ENCODE results near the gene SCAF8.

The SCAF8 gene

DNA sequence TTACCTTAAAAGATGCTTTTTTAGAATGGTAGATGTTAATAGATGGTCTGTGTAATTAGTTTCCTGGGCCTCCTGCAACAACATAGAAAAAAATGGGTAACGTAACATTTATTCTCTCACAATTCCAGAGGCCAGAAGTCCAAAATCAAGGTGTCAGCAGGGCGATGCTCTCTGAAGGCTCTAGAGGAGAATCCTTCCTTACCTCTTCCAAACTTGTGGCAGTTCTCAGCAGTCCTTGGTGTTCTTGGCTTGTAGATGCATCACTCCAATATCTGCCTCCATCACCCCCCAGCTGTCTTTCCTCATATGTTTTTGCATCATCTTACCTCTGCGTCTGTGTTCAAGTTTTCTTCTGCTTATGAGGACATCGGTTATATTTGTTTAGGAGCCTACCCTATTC is 107.9 kb downstream of the SCAF8 start:
- DNase-seq = no peak

DNA sequence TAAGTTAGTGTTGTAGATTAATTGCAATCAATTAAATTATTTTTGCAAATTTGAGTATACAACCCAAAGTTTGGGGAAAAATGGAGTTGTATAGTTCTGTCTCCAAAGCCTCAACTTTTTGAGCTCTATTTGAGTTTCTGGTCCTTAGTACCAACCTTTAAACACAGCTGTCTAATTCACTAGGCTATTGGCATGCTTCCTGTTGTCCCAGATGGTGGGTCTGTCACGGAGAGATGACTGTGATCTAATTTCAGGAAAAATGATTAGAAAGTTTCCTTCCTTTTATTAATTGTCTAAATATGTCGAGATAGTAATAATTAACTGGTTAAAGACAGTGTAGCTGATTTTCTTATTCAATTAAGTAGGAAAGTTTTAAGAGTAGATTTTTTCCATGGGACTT is 109.6 kb downstream of the SCAF8 start:
- DNase-seq = no peak

DNA sequence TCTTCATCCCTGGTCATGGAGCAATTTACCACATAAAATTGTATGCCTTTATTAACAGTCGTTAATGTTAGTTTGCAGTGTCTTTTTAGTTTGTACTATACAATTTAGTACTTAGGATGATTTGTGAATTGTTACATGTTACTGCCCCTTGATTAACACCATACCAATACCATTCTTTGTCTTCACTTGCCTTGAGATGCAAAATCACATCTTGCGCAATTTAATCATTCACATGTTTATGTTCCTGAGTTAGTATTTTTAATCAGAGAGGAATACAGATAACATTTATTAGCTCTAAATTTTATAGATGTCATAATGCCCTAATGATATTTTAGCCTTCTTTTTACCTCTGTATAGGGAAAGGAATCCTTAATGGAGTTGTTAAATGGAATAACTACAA is 114.1 kb downstream of the SCAF8 start:
- no peak for DNase-seq

DNA sequence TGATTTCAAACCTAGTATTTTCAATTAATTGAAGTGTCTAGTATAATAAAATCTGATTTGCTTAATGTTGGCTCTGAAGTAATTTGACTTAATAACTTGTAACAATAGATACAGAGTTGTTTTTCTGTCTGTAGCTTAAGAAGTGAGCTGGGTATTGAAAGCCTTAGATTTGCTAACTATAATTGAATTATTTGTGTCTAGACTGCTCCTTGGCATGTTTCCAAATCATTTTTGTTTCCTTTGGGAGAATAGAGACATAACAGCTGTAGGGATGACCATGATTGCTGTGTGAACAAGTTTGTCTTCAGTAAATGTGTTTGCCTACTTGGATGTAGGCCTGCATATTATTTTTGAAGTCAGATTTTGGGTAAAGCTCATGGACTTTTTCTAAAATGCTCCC is 115.4 kb downstream of the SCAF8 start:
- no peak for DNase-seq

DNA sequence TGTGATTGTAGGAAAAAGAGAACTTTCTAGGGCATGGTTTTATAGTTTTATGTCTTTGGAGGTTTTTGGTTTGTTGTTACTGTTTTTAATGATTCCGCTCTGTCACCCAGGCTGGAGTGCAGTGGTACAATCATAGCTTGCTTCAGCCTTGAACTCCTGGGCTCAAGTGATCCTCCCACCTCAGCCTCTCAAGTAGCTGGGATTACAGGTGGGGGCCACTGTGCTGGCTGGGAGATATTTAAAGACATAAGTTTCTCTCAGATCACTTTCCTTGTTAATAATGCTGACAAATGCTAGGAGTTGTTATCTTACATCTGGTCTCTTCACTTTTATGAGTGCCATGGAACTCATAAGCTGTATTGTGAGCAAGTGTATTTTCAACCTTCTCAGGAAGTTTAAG is 116.3 kb downstream of the SCAF8 start:
- no peak for DNase-seq

DNA sequence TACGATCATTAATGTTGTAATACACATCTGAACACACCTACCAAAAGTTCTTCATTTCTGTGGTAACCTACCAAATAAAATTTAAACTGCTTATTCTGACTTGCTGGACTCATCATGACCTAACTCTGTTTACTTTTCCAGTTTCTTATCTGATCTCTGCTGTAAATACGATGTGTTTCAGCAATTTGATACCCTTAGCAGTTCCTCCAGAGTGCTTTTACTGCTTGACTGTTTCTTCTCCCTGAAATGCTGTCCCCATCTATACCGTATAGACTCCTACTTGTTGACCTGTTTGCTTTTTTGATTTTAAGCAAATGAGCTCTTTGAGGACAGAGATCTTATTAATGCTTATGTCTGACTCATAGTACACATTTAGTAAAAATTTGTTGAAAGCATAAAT is 119.5 kb downstream of the SCAF8 start:
- DNase-seq = no peak

DNA sequence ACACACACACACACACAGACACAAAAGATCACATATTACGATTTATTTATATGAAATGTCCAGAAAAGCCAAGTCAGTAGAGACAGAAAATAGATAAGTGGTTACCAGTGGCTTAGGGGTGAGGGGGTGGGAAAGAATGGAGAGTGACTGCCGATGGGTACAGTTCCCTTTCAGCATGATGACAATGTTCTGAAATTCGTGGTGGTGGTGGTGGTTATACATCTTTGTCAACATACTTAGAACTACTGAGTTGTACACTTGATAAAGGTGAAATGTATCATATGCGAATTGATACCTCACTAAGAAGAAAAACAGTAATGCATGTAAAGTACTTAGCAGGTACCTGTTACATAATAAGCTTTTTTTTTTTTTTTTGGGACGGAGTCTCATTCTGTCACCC is 124.3 kb downstream of the SCAF8 start:
- DNase-seq = no peak

DNA sequence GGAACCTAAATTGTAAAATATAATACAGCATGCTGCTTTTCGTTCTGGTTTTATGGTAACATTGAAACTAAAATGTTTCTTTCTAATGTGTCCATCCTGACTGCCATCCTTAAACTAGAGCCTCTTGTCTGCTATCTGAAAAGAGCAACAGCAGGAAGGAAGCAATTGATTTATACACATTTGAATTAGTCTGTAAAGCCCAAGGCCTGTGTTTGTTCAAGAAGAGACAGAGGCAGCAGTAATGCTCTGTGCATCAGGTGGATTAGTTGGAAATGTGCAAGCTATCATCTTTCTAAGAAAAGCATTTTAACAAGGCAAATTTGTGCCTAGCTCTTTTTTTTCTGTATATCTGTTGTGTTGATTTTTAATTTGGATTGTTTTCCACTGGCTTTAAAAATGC is 128.6 kb downstream of the SCAF8 start:
- no peak for DNase-seq

DNA sequence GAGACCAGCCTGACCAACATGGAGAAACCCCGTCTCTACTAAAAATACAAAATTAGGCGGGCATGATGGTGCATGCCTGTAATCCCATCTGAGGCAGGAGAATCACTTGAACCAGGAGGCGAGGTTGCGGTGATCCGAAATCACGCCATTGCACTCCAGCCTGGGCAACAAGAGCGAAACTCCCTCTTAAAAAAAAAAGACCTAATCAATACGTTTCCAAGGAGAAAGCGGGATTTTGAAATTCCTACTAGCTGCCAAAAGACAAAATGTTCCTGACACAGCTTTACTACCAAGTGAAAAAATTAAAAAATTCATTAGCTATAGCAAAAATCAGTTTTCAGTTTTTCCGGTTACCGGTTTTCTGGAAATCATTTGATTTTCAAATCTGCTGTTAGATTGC is 129.3 kb downstream of the SCAF8 start:
- no peak for DNase-seq

DNA sequence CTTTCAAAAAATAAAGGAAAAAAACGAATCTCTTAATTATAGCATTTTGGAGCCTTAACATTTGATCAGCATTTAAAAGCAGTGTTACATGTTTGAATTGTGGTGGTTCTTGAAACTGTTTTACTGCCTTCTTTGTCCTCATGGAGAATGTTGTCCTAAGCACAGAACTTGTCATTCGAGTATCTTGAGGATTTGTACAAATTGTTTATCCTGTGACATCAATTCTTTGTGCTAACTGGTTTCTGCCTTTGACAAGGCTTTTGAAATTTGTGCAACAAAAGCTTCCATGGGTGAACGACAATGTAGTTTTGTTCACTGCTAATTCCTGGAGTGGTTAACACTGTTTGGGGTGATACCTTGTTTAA is 130.8 kb downstream of the SCAF8 start:
- DNase-seq = no peak

DNA sequence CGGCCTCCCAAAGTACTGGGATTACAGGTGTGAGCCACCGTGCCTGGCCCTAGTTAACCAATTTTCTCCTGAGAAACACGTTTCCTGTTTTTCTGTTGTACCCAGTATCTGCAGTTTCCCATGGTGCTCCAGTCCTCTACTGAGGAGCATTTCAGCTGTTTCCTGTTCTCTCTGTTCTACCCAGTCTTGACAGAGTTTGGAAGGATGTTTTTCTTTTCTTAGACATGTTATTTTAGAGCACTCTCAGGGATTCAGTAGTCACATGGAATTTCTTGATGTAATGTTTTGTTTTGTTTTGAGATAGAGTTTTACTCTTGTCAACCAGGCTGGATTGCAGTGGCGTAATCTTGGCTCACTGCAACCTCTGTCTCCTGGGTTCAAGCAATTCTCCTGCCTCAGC is 132.1 kb downstream of the SCAF8 start:
- DNase-seq = no peak

DNA sequence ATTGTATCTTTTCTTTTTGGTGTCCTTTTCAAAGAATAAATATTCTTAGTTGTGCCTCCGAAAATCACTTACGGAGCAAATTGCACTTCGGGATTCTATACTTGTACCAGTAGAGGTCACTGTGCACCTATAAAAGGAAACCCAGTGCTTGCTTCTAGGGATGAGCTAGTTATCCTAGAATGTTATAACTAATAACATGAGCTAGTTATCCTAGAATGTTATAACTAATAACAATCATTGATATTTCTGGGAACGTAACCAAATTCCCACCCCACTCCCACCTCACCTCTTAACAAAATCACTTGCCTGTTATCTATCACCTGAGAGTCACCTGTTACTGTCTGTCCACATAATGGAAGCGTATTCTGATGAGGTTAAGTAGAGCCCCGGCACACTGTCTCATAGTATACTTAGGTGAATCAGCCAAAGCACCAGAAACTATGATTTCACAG is 135.0 kb downstream of the SCAF8 start:
- DNase-seq = no peak

DNA sequence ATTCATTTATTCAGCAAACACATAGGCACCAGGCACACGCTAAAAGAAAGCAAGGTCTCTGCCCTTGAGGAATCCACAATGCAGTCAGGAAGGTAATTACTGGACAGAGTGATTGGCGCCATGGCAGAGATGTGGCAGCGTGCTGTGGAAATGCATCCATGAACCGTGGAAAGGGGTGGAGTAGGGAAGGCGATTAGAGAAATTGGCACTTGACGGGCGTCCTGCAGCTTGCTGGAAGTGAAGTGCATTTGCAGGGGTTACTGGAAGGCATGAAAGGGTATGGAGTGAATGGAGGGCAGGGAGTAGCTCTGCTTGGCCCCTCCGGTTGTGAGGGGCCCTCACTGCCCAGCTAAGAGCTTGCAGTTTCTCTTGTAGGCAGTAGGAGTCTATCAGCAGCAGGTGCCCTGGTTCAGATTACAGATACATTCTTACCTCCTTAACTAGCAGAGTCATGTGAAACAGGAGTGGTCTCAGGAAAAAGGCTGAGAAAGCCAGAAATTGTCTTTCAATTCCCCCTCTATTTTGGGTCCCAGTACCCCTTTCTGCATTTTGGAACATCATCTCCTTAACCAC is 139.4 kb downstream of the SCAF8 start:
- DNase-seq = no peak

DNA sequence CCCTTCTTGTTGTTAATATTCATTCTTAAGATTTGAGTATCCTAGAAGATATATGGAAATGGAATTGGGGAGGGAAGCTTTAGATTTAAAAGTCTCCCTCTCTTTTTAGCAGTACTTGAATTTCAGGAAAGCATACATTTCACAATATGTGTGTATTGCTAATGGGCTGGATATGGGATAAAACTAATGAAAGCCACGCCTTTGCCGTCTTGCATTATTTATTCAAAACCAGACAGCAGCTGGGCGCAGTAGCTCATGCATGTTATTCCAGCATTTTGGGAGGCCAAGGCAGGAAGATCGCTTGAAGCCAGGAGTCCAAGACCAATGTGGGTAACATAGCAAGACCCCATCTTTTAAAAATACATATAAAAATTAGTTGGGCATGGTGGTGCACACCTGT is 140.3 kb downstream of the SCAF8 start:
- no peak for DNase-seq

DNA sequence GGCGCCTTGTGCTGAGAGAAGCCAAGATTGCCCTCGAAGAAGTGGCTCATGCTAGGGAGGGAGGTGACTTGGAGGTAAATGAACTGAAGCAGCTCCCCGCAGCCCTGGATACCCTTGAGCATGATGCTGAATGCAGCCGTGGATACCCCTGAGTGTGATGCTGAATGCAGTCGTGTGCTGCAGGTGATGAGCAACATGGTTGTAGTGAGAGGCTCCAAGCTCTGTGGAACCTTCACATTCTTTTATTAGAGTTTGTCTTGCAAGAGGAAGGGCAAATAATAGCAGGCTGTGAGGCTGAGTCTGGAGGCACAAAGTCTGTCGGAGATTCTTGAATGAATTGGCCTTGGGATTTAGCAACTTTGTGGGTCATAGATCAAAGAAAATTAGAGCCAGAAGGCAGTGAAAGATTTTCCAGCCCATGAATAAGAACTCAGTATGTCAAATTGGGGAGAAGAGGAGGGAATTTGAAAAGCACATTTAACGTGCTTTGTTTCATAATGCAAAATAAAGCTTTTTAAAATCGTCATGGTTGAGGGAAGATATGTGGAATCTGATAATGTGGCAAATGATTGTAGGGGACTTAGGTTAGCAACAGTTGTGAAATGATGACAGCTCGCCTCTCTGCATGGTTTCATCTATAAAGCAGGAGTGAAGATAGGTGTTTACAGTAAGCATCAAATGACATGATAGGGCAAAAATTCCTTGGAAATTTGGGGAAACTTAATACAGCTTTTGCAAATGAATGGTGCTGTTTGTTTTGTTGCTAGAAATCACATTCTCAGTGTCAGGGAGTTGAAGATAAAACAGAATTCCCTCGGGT is 141.8 kb downstream of the SCAF8 start:
- DNase-seq = no peak

DNA sequence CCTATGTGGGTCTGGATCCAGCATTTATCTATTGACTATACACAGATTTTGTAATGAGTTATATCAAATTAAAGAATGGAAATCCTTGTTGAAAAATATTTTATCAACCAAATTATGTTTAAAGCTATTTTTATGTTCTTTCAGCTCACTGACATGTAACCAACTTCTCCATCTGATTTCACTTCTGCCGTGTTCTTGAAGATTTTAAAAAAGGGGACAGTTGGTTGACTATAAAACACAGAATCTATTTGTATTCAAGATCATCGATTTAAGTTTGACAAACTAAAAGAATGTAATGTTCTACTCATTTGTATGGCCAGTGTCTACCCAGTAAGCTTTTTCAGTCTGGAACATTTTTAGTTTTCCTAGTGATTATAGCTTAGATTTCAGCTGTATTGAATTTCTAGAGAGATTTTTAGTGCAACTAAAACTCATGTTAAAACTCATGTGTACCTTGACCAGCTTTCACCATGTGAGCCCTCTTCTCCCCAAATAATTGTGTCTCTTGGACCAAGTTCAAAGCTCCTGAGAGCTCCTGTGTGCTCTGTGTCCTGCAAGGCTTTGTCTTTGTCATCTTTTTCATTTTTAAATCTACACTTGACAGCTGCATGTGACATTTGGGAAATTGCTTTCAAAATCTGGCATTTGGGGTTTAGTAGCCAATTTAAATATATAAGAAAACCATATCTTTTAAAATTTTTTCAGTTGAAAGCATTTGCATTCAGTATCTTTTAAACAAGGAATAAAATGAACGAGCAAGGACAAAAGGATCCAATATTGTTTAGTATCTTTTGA is 143.5 kb downstream of the SCAF8 start:
- DNase-seq = no peak

DNA sequence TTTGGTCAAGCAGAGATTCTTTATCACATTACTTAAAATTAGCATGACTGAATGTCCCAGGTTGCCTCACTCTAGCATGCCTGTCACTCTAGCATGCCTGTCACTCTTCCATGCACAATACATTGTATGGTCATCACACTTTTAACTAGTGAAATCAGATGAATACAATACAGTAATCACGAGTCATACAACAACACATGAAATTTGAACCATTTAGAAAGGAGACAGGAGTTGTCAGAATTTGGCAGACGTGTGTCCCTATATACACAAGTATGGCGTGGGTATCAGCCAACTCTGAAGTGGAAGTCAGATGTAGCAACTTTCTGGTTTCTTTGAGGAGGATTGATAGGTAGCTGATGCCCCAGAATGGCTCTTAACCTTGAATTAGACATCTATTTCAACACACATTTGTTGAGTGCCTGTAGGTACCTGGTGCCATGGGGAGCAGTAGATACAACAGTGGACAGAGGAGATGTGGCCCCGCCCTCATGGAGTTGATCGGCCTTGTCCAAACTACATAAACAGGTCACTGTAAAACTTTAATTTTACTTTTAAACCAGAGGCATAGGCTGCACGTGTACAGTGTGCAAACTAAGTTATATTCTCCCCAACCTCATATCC is 145.8 kb downstream of the SCAF8 start:
- no peak for DNase-seq

DNA sequence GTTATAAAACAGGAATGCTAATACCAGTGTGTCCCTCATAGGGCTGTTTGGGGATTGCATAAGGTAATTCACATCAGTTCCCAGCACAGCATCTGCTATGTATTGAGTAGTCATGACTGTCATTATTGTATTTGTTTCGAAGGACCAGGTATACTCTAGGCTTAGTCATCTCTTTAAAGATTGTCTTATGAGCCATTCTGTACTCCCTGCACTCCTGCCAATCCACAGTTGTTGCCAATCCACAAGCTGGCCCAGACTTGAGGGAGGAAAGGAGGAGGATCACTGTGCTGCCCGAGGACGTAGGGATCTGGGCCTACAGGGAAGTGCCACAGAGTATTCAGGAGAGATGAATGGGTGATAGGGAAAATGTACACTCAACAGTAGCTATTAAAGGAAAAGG is 148.9 kb downstream of the SCAF8 start:
- DNase-seq = no peak

All from 8988T (cell line).